ENCODE data around the gene ITIH5. TPM values are rescaled to one million over a fixed set of nuclear protein-coding genes. Genes with fewer than 3 reads are reported as not detected.

Gene ITIH5
- polyA plus RNA-seq, 3 donors: not detected

DNA sequence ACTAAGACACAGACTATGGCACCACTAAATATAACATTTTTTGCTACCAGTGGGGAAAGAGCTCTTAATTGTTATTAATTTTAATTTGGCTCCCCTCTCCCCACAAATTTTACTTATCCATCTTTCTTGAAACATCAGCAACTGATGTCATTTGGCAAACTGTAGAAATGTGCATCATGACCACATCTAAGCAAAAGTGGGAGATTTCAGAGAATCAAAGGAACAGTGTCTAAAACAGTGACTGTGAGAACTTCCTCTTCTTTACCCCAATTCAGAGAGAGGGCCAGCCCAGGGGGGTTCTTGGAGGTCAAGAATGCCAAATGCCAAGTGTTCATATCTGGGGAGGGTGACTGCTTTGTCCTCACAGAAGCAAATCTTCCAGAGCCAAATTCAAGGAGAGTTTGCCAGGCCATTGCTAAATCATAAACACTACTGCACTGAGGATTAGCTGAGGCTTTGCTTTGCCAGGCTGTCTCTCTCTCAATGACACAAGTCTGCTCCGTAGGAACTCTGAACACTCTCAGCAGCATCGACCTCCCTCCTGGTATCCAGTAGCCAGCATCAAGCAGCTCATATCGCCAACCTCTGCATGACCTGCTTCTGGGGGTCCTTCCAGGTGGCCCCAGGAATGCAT is 65.6 kb downstream of the ITIH5 start:
- Histone ChIP-seq H4K20me1 (ENCODE audit: insufficient read depth, low read length) (no peaks in the 10 kb centered on the region), H2AFZ (ENCODE audit: insufficient read depth, low read depth, low read length, poor library complexity, severe bottlenecking) (no peak overlapping the region), H3K9ac (ENCODE audit: insufficient read depth, low read length, poor library complexity, severe bottlenecking) (no peak overlapping the region), H3K36me3 (replicated peaks in 1 of 2; ENCODE audit: control insufficient read depth in 1 of 2, insufficient read depth in 2 of 2, low read length in 2 of 2) (no peaks in the 10 kb centered on the region), H3K4me1 (ENCODE audit: control insufficient read depth in 1 of 2, insufficient read depth in 2 of 2, low read length in 2 of 2) (no peaks in the 10 kb centered on the region), H3K9me3 (replicated peaks in 1 of 2; ENCODE audit: control insufficient read depth in 1 of 2, insufficient read depth in 1 of 2, low read length in 2 of 2) (peaks cover 19 to 22% of the 10 kb centered on the region in 2 donors), H3K79me2 (ENCODE audit: insufficient read depth, low read length) (no peaks in the 10 kb centered on the region), H3K27ac (ENCODE audit: low read depth in 1 of 2, low read length in 2 of 2) (no peak overlapping the region), H3K4me2 (replicated peaks; ENCODE audit: extremely low read depth, low read length, poor library complexity, severe bottlenecking) (no peak overlapping the region), H3K27me3 (ENCODE audit: control insufficient read depth in 2 of 2, insufficient read depth in 2 of 2, low read length in 2 of 2) (no peaks in the 10 kb centered on the region), H3K4me3 (replicated peaks in 1 of 3; ENCODE audit: low read depth in 2 of 3, low read length in 3 of 3) (no peak overlapping the region)
- Mint-ChIP-seq H3K4me3 (no peak overlapping the region), H3K27me3 (ENCODE audit: low read depth in 3 of 3) (peaks cover 0 to 11% (median 10%) of the 10 kb centered on the region in 3 donors), H3K27ac (no peak overlapping the region), H3K9me3 (peaks cover 13 to 28% (median 23%) of the 10 kb centered on the region in 7 donors), H3K36me3 (no peaks in the 10 kb centered on the region), H3K4me1 (no peaks in the 10 kb centered on the region)
- TF ChIP-seq, protein P1, sequence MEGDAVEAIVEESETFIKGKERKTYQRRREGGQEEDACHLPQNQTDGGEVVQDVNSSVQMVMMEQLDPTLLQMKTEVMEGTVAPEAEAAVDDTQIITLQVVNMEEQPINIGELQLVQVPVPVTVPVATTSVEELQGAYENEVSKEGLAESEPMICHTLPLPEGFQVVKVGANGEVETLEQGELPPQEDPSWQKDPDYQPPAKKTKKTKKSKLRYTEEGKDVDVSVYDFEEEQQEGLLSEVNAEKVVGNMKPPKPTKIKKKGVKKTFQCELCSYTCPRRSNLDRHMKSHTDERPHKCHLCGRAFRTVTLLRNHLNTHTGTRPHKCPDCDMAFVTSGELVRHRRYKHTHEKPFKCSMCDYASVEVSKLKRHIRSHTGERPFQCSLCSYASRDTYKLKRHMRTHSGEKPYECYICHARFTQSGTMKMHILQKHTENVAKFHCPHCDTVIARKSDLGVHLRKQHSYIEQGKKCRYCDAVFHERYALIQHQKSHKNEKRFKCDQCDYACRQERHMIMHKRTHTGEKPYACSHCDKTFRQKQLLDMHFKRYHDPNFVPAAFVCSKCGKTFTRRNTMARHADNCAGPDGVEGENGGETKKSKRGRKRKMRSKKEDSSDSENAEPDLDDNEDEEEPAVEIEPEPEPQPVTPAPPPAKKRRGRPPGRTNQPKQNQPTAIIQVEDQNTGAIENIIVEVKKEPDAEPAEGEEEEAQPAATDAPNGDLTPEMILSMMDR (IDR thresholded peaks at IDR 0.05): no peak
- intact Hi-C loops (cut with micrococcal nuclease): no loop called here
- 90% methylated on average over 3 of the region's 3 CpGs for whole genome bisulfite sequencing (ENCODE audit: insufficient coverage)
- no peak for DNase-seq

DNA sequence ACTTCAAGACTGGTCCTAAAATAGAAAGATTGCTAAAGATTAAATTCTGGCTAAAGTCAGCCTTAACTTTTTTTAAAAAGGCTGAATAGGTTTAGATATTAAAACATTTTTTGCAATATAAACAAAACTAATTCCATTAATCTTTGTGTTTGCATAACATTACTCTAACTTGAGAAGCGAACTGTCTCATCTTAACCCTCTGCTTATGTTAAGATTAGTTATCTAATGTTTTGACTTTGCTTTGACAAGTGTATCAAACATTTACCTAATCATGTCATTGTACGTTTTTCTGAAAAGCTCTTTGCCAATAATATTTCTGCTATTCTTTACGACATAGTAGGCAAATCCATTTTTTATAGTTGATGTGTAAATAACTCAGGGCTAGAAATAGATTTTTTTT is 68.0 kb downstream of the ITIH5 start:
- no peaks in the 10 kb centered on the region for H3K36me3 ChIP-seq (replicated peaks in 1 of 2; ENCODE audit: control insufficient read depth in 1 of 2, insufficient read depth in 2 of 2, low read length in 2 of 2)
- H3K9me3 ChIP-seq (replicated peaks in 1 of 2; ENCODE audit: control insufficient read depth in 1 of 2, insufficient read depth in 1 of 2, low read length in 2 of 2): peaks cover 19 to 22% of the 10 kb centered on the region in 2 donors
- H3K9ac ChIP-seq (ENCODE audit: insufficient read depth, low read length, poor library complexity, severe bottlenecking): no peak overlapping the region
- no peaks in the 10 kb centered on the region for H4K20me1 ChIP-seq (ENCODE audit: insufficient read depth, low read length)
- Mint-ChIP-seq H3K4me1 (no peaks in the 10 kb centered on the region), H3K4me3 (no peak overlapping the region), H3K9me3 (peaks cover 13 to 26% (median 22%) of the 10 kb centered on the region in 7 donors), H3K27me3 (ENCODE audit: low read depth in 3 of 3) (peaks cover 5 to 9% (median 5%) of the 10 kb centered on the region in 3 donors), H3K36me3 (no peaks in the 10 kb centered on the region), H3K27ac (no peak overlapping the region)
- no peak overlapping the region for H3K27ac ChIP-seq (ENCODE audit: low read depth in 1 of 2, low read length in 2 of 2)
- no peak overlapping the region for H3K4me3 ChIP-seq (replicated peaks in 1 of 3; ENCODE audit: low read depth in 2 of 3, low read length in 3 of 3)
- intact Hi-C loops (cut with micrococcal nuclease): no loop called here
- no peaks in the 10 kb centered on the region for H3K27me3 ChIP-seq (ENCODE audit: control insufficient read depth in 2 of 2, insufficient read depth in 2 of 2, low read length in 2 of 2)
- H2AFZ ChIP-seq (ENCODE audit: insufficient read depth, low read depth, low read length, poor library complexity, severe bottlenecking): no peak overlapping the region
- H3K4me2 ChIP-seq (replicated peaks; ENCODE audit: extremely low read depth, low read length, poor library complexity, severe bottlenecking): no peak overlapping the region
- no peak for DNase-seq
- no peaks in the 10 kb centered on the region for H3K79me2 ChIP-seq (ENCODE audit: insufficient read depth, low read length)
- no peaks in the 10 kb centered on the region for H3K4me1 ChIP-seq (ENCODE audit: control insufficient read depth in 1 of 2, insufficient read depth in 2 of 2, low read length in 2 of 2)
- no CpG with 5 or more reads among the region's 3 CpGs for WGBS (ENCODE audit: insufficient coverage)
- TF ChIP-seq, protein P1 (IDR thresholded peaks at IDR 0.05): no peak
